AG09309 (cell line): ENCODE data around the gene APLP2.
A peak's percentile ranks its signal among the peaks of the same experiment; 100 is the strongest.

Experiments used
- DNase-seq: peaks from one replicate; pipeline ENCODE4 v3.0.0-alpha.2; 2010; ENCODE audit warnings: low read depth
- H3K4me3 ChIP-seq: 2 replicates; pipeline ENCODE4 v1.5.1; 2011; ENCODE audit warnings: mild to moderate bottlenecking, low read depth, low read length, moderate library complexity; ENCODE audit not compliant: control insufficient read depth
- CTCF ChIP-seq: IDR thresholded peaks from 2 replicates; pipeline ENCODE4 v1.5.1; 2011; ENCODE audit warnings: mild to moderate bottlenecking, low read depth, low read length, inconsistent platforms; ENCODE audit not compliant: insufficient read depth, control insufficient read depth; ENCODE audit errors: missing control alignments

The APLP2 gene

GRCh38 chr11:130118636-130119387 is 49.1 kb downstream of the APLP2 start:
- H3K4me3 ChIP-seq: no peak overlapping the region
- no peak for DNase-seq
- no peak for TF ChIP-seq CTCF

- no peak for DNase-seq
- no peak for TF ChIP-seq CTCF
- no peak overlapping the region for H3K4me3 ChIP-seq
Measured at GRCh38 chr11:130120045-130120444, 50.4 kb downstream of the APLP2 start.

GRCh38 chr11:130121445-130121978 is 51.8 kb downstream of the APLP2 start:
- no peak for TF ChIP-seq CTCF
- no peak overlapping the region for H3K4me3 ChIP-seq
- no peak for DNase-seq

GRCh38 chr11:130122141-130122575 is 52.5 kb downstream of the APLP2 start:
- H3K4me3 ChIP-seq: no peak overlapping the region
- DNase-seq: no peak
- TF ChIP-seq CTCF: no peak

- no peak for TF ChIP-seq CTCF
- DNase-seq: no peak
- no peak overlapping the region for H3K4me3 ChIP-seq
Measured at GRCh38 chr11:130123414-130124040, 53.8 kb downstream of the APLP2 start.

GRCh38 chr11:130124096-130124495 is 54.4 kb downstream of the APLP2 start:
- no peak for TF ChIP-seq CTCF
- H3K4me3 ChIP-seq: no peak overlapping the region
- peak; percentile 79 for DNase-seq
